K562 (cell line): ENCODE data around the gene ACOT7. TPM values are rescaled to one million over a fixed set of nuclear protein-coding genes. Genes with fewer than 3 reads are reported as not detected.

Experiments
- ATAC-seq: fragments of 200-7000 bp; cut with Tn5 transposase; 3 replicates; pipeline ENCODE4 v1.9.1; 2020; ENCODE audit warnings: moderate library complexity
- BruUV-seq: library from RNA; stranded (reverse); fragments of 400-500 nt; replicated peaks from 2 replicates; lab custom pipeline; 2021; lab: Mats Ljungman, UMichigan
- CTCF ChIA-PET: fragments of 300-600 bp; formaldehyde crosslinking; extraction: SDS; loops from one replicate; lab custom pipeline; 2021; ENCODE audit warnings: low intra/inter-chr PET ratio; lab: Yijun Ruan, JAX
- POLR2A ChIA-PET: fragments of 300-600, 350-650 bp; sonication (Branson Sonifier 250); formaldehyde crosslinking; extraction: SDS; loops from one replicate; lab custom pipeline; 2021; ENCODE audit warnings: antibody characterized with exemption, inconsistent platforms; lab: Yijun Ruan, JAX
- DNase-seq, 4 experiments: peaks; one replicate each; pipeline versions ENCODE4 v3.0.0 to v3.0.0-alpha.2; 2011 to 2018; ENCODE audit warnings: low spot score in 3 of 4, mixed read lengths in 3 of 4; ENCODE audit errors: extremely low read depth in 1 of 4
- FAIRE-seq: peaks from 2 replicates; lab custom pipeline; 2011; peaks lifted over from hg19 to GRCh38; lab: Jason Lieb, UNC
- H2AFZ ChIP-seq: 2 replicates; pipeline ENCODE4 v1.6.0; 2011; ENCODE audit warnings: low read depth, low read length, control low read depth, inconsistent platforms
- H3K27ac ChIP-seq: fragments of 200-600 bp; 3 replicates; pipeline ENCODE4 v1.8.0; 2011; ENCODE audit warnings: low read depth, mild to moderate bottlenecking, control low read depth, inconsistent platforms, low read length, moderate library complexity, mixed read lengths; ENCODE audit errors: extremely low read depth
- H3K27me3 ChIP-seq, 2 experiments: fragments of 300-600 bp in 1 of 2; 2 replicates in 1 of 2; 3 replicates in 1 of 2; pipeline versions ENCODE4 v1.6.0 to v1.8.0; 2011; ENCODE audit warnings: inconsistent platforms in 2 of 2, low read length in 2 of 2, mild to moderate bottlenecking in 1 of 2, mixed read lengths in 1 of 2, moderate library complexity in 1 of 2; ENCODE audit not compliant: control insufficient read depth in 2 of 2, insufficient read depth in 2 of 2
- H3K36me3 ChIP-seq: fragments of 300-600 bp; 3 replicates; pipeline ENCODE4 v1.8.0; 2011; ENCODE audit warnings: mild to moderate bottlenecking, low read length, inconsistent platforms; ENCODE audit not compliant: control insufficient read depth, insufficient read depth
- H3K4me1 ChIP-seq, 2 experiments: fragments of 200-600 bp in 1 of 2; replicated peaks in 1 of 2; 2 replicates in 1 of 2; 3 replicates in 1 of 2; pipeline versions ENCODE4 v1.5.1 to v1.8.0; 2011; ENCODE audit warnings: inconsistent platforms in 2 of 2, low read length in 2 of 2, mild to moderate bottlenecking in 1 of 2, mixed read lengths in 1 of 2, moderate library complexity in 1 of 2; ENCODE audit not compliant: control insufficient read depth in 2 of 2, insufficient read depth in 2 of 2
- H3K4me2 ChIP-seq: 2 replicates; pipeline ENCODE4 v1.6.1; 2011; ENCODE audit warnings: low read length, control low read depth, inconsistent platforms, mixed read lengths; ENCODE audit not compliant: insufficient read depth
- H3K4me3 ChIP-seq: fragments of 200-600 bp; sonication (generic), shearing (Covaris generic); 2 replicates; pipeline ENCODE4 v1.5.1; 2016; ENCODE audit warnings: control low read depth, inconsistent platforms
- H3K79me2 ChIP-seq: fragments of 200-600 bp; 3 replicates; pipeline ENCODE4 v1.8.0; 2011; ENCODE audit warnings: low read length, inconsistent platforms; ENCODE audit not compliant: control insufficient read depth, insufficient read depth
- H3K9ac ChIP-seq, 2 experiments: 2 replicates each; pipeline versions ENCODE4 v1.6.0 to v1.6.1; 2011; ENCODE audit warnings: low read depth in 2 of 2, low read length in 2 of 2, control low read depth in 1 of 2, inconsistent platforms in 1 of 2, mild to moderate bottlenecking in 1 of 2, mixed read lengths in 1 of 2; ENCODE audit not compliant: insufficient read depth in 1 of 2
- H3K9me1 ChIP-seq: one replicate; pipeline ENCODE4 v1.6.0; 2011; ENCODE audit warnings: inconsistent platforms, mild to moderate bottlenecking, low read length, moderate library complexity; ENCODE audit not compliant: control insufficient read depth, insufficient read depth
- H3K9me3 ChIP-seq: replicated peaks from 2 replicates; pipeline ENCODE4 v1.5.1; 2011; ENCODE audit warnings: low read depth, low read length, inconsistent platforms; ENCODE audit not compliant: control insufficient read depth, insufficient read depth
- H4K20me1 ChIP-seq: replicated peaks from 2 replicates; pipeline ENCODE4 v1.6.1; 2011; ENCODE audit warnings: low read length, inconsistent platforms, mixed read lengths; ENCODE audit not compliant: control insufficient read depth, insufficient read depth
- BCOR ChIP-seq: fragments of 450-650 bp; IDR thresholded peaks from 2 replicates; pipeline ENCODE4 v1.6.1; 2016
- C11orf30 ChIP-seq: fragments of 450-650 bp; IDR thresholded peaks from 2 replicates; pipeline ENCODE4 v1.6.1; 2016; ENCODE audit warnings: low read depth, mild to moderate bottlenecking
- FOXM1 ChIP-seq, 2 experiments: fragments of 450-650 bp in 1 of 2; sonication (generic) in 1 of 2; formaldehyde crosslinking in 1 of 2; IDR thresholded peaks; 2 replicates each; pipeline versions ENCODE4 v1.6.1 to v1.9.0; 2017 to 2022; ENCODE audit warnings: low read depth in 2 of 2, mild to moderate bottlenecking in 2 of 2, missing genetic modification reagents in 1 of 2, moderate library complexity in 1 of 2
- ILF3 ChIP-seq: fragments of 450-650 bp; IDR thresholded peaks from 2 replicates; pipeline ENCODE4 v1.6.1; 2018; ENCODE audit warnings: antibody characterized with exemption, mild to moderate bottlenecking, moderate library complexity, borderline replicate concordance
- MCM2 ChIP-seq: fragments of 450-650 bp; IDR thresholded peaks from 2 replicates; pipeline ENCODE4 v1.6.1; 2017; ENCODE audit warnings: low read depth, mild to moderate bottlenecking
- POLR2H ChIP-seq: IDR thresholded peaks from 2 replicates; pipeline ENCODE4 v1.6.1; 2016; ENCODE audit warnings: missing genetic modification characterization, low read depth, mild to moderate bottlenecking, control low read depth, missing compliant biosample characterization, moderate library complexity
- RBM14 ChIP-seq: fragments of 200-400 bp; formaldehyde crosslinking; IDR thresholded peaks from 2 replicates; pipeline ENCODE4 v1.6.1; 2018; ENCODE audit warnings: low read depth, mild to moderate bottlenecking, low read length, moderate library complexity, borderline replicate concordance; ENCODE audit not compliant: insufficient read depth
- RBM25 ChIP-seq: fragments of 200-400 bp; formaldehyde crosslinking; IDR thresholded peaks from 2 replicates; pipeline ENCODE4 v1.6.1; 2018; ENCODE audit warnings: low read length, low read depth, moderate library complexity; ENCODE audit not compliant: severe bottlenecking
- TRIM28 ChIP-seq: fragments of 450-650 bp; IDR thresholded peaks from 2 replicates; pipeline ENCODE4 v1.6.1; 2017
- ZNF184 ChIP-seq: sonication (generic); formaldehyde crosslinking; IDR thresholded peaks from 2 replicates; pipeline ENCODE4 v1.5.0; 2020; ENCODE audit warnings: missing genetic modification reagents
- WGBS: fragments of 100-300 bp; shearing (Covaris generic); methylation state at CpG from one replicate; pipeline ENCODE4 v1.1.6; 2016; ENCODE audit warnings: low coverage, mixed read lengths; ENCODE audit not compliant: insufficient coverage; ENCODE audit errors: missing lambda C conversion rate; 5-methylcytosine and 5-hydroxymethylcytosine counted together
- in situ Hi-C: fragments of 300-500 bp; cut with MboI; formaldehyde crosslinking; loops from 4 replicates; pipeline ENCODE4 v1.15.0; 2018; ENCODE audit warnings: inconsistent platforms, mixed read lengths
- intact Hi-C: fragments of 100-400 bp; cut with micrococcal nuclease; formaldehyde crosslinking; loops from 2 replicates; pipeline ENCODE4 v1.14.2; 2022
- polyA plus RNA-seq, 8 experiments: library from polyadenylated mRNA; depleted of rRNA in 4 of 8; stranded (reverse) in 5 of 8; unstranded in 3 of 8; fragments of >200 nt; fragmentation: Nextera tagmentation in 2 of 8; fragmentation: Illumina TruSeq in 1 of 8; extraction: Ambion mirVana in 2 of 8; extraction: Trizol in 1 of 8; gene quantifications; 2 replicates each; pipeline versions ENCODE4 v1.2.1 to v1.2.3, GENCODE V29; 2011 to 2014; ENCODE audit warnings: inconsistent platforms in 1 of 8, missing spikeins in 1 of 8
- total RNA-seq, 7 experiments: library from RNA; depleted of rRNA in 6 of 7; stranded (reverse); fragments of >200 nt in 6 of 7; fragmentation: Illumina TruSeq in 2 of 7; extraction: Trizol in 2 of 7; gene quantifications; 2 replicates each; pipeline versions ENCODE4 v1.2.1 to v1.2.3, GENCODE V29; 2011 to 2021; ENCODE audit warnings: low replicate concordance in 1 of 7
- TF ChIP-seq, protein P1 (sequence below): fragments of 250-450 bp; sonication (Bioruptor Pico); IDR thresholded peaks from 2 replicates; pipeline ENCODE4 v1.5.0; 2022; ENCODE audit warnings: mild to moderate bottlenecking
- TF ChIP-seq, protein P2 (sequence below): sonication (generic); IDR thresholded peaks from 2 replicates; pipeline ENCODE4 v1.6.1; 2016
- TF ChIP-seq, protein P3 (sequence below): fragments of 250-450 bp; sonication (Bioruptor Pico); IDR thresholded peaks from 2 replicates; pipeline ENCODE4 v1.5.0; 2021; ENCODE audit warnings: mild to moderate bottlenecking, borderline replicate concordance

ACOT7 gene
- total and polyA plus RNA-seq, 9 of the 15 experiments (the other 6 are each of a cell fraction or from before 2014, with no cell fraction given): 7.0 to 92.6 (median 37.2) TPM

DNA sequence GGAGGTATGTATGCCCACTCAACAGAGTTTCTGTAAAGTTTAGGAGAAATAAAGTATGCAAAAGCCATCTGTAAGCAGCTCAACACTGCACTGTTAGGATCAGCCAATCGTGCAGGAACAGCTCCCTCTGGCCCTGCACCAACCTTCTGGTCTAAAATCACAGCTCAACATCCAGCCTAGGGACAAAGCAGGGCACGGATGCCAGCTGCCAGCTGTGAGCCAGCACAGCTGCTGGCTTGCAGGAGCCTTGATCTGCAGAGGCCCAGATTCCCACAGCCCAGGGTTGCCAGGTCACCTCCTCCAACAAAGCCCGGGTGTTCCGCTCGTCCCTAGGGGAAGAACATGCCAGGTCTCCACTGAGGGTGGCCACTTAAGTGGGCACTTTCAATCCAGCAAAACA is 8.6 kb downstream of the ACOT7 start (continued):
- TF ChIP-seq FOXM1 (IDR thresholded peaks at IDR 0.05; ENCODE audit: low read depth): no peak
- no peak for TF ChIP-seq FOXM1 (CRISPR knock-in tag; IDR thresholded peaks at IDR 0.05; ENCODE audit: low read depth)
- no peak for TF ChIP-seq C11orf30
- TF ChIP-seq, protein P1, sequence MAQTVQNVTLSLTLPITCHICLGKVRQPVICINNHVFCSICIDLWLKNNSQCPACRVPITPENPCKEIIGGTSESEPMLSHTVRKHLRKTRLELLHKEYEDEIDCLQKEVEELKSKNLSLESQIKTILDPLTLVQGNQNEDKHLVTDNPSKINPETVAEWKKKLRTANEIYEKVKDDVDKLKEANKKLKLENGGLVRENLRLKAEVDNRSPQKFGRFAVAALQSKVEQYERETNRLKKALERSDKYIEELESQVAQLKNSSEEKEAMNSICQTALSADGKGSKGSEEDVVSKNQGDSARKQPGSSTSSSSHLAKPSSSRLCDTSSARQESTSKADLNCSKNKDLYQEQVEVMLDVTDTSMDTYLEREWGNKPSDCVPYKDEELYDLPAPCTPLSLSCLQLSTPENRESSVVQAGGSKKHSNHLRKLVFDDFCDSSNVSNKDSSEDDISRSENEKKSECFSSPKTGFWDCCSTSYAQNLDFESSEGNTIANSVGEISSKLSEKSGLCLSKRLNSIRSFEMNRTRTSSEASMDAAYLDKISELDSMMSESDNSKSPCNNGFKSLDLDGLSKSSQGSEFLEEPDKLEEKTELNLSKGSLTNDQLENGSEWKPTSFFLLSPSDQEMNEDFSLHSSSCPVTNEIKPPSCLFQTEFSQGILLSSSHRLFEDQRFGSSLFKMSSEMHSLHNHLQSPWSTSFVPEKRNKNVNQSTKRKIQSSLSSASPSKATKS (CRISPR knock-in tag): no peak
- TF ChIP-seq POLR2H: no peak
- no peak for TF ChIP-seq RBM14
- TF ChIP-seq ILF3: no peak
- TF ChIP-seq, protein P2, sequence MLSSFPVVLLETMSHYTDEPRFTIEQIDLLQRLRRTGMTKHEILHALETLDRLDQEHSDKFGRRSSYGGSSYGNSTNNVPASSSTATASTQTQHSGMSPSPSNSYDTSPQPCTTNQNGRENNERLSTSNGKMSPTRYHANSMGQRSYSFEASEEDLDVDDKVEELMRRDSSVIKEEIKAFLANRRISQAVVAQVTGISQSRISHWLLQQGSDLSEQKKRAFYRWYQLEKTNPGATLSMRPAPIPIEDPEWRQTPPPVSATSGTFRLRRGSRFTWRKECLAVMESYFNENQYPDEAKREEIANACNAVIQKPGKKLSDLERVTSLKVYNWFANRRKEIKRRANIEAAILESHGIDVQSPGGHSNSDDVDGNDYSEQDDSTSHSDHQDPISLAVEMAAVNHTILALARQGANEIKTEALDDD: no peak

DNA sequence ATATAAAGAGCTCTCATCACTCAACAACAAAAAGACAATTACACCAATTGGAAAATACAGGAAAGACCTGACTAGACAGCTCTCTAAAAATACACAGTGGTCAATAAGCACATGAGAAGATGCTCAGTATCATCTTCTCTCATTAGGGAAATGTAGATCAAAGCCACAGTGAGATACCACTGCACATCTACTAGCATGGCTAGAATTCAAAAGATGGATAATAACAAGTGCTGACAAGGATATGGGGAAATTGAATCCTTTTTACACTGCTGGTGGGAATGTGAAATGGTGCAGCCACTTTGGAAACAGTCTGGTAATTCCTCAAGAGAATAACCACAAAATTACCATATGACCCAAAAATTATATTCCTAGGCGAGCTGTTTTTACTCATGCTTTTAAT is 9.4 kb downstream of the ACOT7 start:
- ChIA-PET CTCF (no interaction called here), POLR2A (interaction anchor here (1.2 to 1.9 kb wide), 5 partner anchors 10 to 24 kb away, joined by 3 to 18 read pairs (median 3); partner anchors contain the start of gene ACOT7)
- Histone ChIP-seq H3K27ac (no peak overlapping the region), H3K9me3 (no peaks in the 10 kb centered on the region; the same call in none of the 2 replicates), H3K4me2 (no peak overlapping the region), H3K4me3 (no peak overlapping the region), H3K79me2 (peaks cover 13% of the 10 kb centered on the region; the same call in 2 of the 3 replicates), H3K36me3 (no peaks in the 10 kb centered on the region), H2AFZ (no peak overlapping the region), H3K9ac (no peak overlapping the region), H3K27me3 (no peaks in the 10 kb centered on the region), H3K9me1 (no peaks in the 10 kb centered on the region), H4K20me1 (no peaks in the 10 kb centered on the region; the same call in 1 of the 2 replicates), H3K4me1 (peaks cover 4 to 12% of the 10 kb centered on the region in 2 experiments; a peak in 2 of 5 replicates)
- in situ Hi-C loops (no loop called here), intact Hi-C loops (no loop called here)
- TF ChIP-seq, protein P3, sequence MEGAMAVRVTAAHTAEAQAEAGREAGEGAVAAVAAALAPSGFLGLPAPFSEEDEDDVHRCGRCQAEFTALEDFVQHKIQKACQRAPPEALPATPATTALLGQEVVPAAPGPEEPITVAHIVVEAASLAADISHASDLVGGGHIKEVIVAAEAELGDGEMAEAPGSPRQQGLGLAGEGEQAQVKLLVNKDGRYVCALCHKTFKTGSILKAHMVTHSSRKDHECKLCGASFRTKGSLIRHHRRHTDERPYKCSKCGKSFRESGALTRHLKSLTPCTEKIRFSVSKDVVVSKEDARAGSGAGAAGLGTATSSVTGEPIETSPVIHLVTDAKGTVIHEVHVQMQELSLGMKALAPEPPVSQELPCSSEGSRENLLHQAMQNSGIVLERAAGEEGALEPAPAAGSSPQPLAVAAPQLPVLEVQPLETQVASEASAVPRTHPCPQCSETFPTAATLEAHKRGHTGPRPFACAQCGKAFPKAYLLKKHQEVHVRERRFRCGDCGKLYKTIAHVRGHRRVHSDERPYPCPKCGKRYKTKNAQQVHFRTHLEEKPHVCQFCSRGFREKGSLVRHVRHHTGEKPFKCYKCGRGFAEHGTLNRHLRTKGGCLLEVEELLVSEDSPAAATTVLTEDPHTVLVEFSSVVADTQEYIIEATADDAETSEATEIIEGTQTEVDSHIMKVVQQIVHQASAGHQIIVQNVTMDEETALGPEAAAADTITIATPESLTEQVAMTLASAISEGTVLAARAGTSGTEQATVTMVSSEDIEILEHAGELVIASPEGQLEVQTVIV (CRISPR knock-in tag): no peak
- TF ChIP-seq TRIM28: 0 out of 2 replicates have a peak, but pooled peaks have one; percentile 46
- no peak for TF ChIP-seq MCM2
- TF ChIP-seq RBM25: peak; percentile 78
- peak; percentile 67; the same call in 1 of the 2 replicates for TF ChIP-seq BCOR
- peak; percentile 95 for TF ChIP-seq ZNF184
- no peak for ATAC-seq
- no TSS peak for BruUV-seq
- 82% methylated on average over 1 of the region's 1 CpG for whole genome bisulfite sequencing
- no peak for FAIRE-seq
- DNase-seq: no peak
